SH-SY5Y (cell line): Measurements from ENCODE around the gene TYROBP.

Experiments
- GATA2 ChIP-seq: IDR thresholded peaks from 2 replicates; pipeline ENCODE4 v1.6.1; 2011; ENCODE audit warnings: mild to moderate bottlenecking, low read depth, low read length
- GATA3 ChIP-seq: IDR thresholded peaks from 2 replicates; pipeline ENCODE4 v1.6.1; 2011; ENCODE audit warnings: low read depth, mild to moderate bottlenecking, low read length, moderate library complexity

The TYROBP gene

DNA sequence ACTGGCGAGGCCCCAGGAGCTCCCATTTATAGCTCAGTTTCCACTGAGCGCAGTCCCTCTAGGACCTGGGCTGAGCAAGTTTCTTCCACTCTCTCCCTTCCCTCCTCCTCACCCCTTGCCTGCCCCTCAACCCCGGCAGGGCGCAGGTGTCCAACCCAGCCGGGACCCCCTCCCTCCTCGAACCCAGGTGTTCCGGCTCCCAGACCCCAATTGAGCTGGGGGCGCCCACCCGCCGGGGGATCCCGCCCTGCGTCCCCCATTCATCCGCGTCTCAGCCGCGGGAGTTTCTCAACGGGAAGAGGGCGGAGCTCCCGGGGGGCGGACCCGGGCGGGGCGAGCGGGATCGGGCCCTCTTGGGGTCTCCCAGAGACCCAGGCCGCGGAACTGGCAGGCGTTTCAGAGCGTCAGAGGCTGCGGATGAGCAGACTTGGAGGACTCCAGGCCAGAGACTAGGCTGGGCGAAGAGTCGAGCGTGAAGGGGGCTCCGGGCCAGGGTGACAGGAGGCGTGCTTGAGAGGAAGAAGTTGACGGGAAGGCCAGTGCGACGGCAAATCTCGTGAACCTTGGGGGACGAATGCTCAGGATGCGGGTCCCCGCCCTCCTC is 51.4 kb downstream of the TYROBP start, which contains the start of gene KIRREL2:
Gene KIRREL2 (plus strand): TSS at position 366 of the 604 bp plus-strand sequence. CDS start 209 bp downstream, at position 575.
- TF ChIP-seq GATA3 (no peak), GATA2 (no peak)
